HCT116 (cell line): Measurements from ENCODE around the gene GARIN5B. TPM values are rescaled to one million over a fixed set of nuclear protein-coding genes. Genes with fewer than 3 reads are reported as not detected.

Experiments
- ATAC-seq: fragments of 200-7000 bp; cut with Tn5 transposase; 2 replicates; pipeline ENCODE4 v1.9.1; 2020; ENCODE audit warnings: mild to moderate bottlenecking, moderate library complexity
- BruUV-seq: library from RNA; stranded (reverse); fragments of 400-500 nt; replicated peaks from 2 replicates; lab custom pipeline; 2021; lab: Mats Ljungman, UMichigan
- CTCF ChIA-PET: fragments of 300-600 bp; sonication (Branson Sonifier 250); formaldehyde crosslinking; loops from one replicate; lab custom pipeline; 2021; ENCODE audit warnings: antibody characterized with exemption; lab: Charles Lee
- POLR2A ChIA-PET: fragments of 300-600, 350-600 bp; sonication (Branson Sonifier 250); formaldehyde crosslinking; loops from one replicate; lab custom pipeline; 2021; ENCODE audit warnings: antibody characterized with exemption; lab: Charles Lee
- RAD21 ChIA-PET, 2 experiments: fragments of 300-600 bp; sonication (Branson Sonifier 250); formaldehyde crosslinking; loops; one replicate each; lab custom pipeline; 2023; ENCODE audit warnings: low total read pairs in 2 of 2; ENCODE audit not compliant: uncharacterized antibody in 2 of 2, unreplicated experiment in 2 of 2, low non-redundant PET in 1 of 2; lab: Charles Lee
- DNase-seq: peaks from one replicate; pipeline ENCODE4 v3.0.0-alpha.2; 2010; ENCODE audit warnings: low read depth, low spot score
- H2AFZ ChIP-seq: fragments of 200-600 bp; shearing (Covaris generic), sonication (generic); 2 replicates; pipeline ENCODE4 v1.6.1; 2017; ENCODE audit warnings: low read depth, mixed run types, mixed read lengths, antibody characterized with exemption, low read length; ENCODE audit not compliant: poor library complexity, severe bottlenecking
- H3K27ac ChIP-seq: 2 replicates; pipeline ENCODE4 v1.5.1; 2012; ENCODE audit warnings: low read depth, low read length
- H3K27me3 ChIP-seq: fragments of 200-600 bp; sonication (generic); 2 replicates; pipeline ENCODE4 v1.6.1; 2016; ENCODE audit warnings: mixed run types, low read length, mixed read lengths; ENCODE audit not compliant: insufficient read depth
- H3K36me3 ChIP-seq, 2 experiments: fragments of 200-500 bp in 1 of 2; fragments of 200-600 bp in 1 of 2; sonication (Bioruptor generic) in 1 of 2; sonication (generic) in 1 of 2; 2 replicates each; pipeline versions ENCODE4 v1.5.1 to v1.6.1; 2014 to 2016; ENCODE audit warnings: low read length in 2 of 2, inconsistent platforms in 1 of 2, mixed read lengths in 1 of 2, mixed run types in 1 of 2; ENCODE audit not compliant: insufficient read depth in 2 of 2, control insufficient read depth in 1 of 2
- H3K4me1 ChIP-seq, 2 experiments: fragments of 200-600 bp in 1 of 2; sonication (generic) in 1 of 2; 2 replicates each; pipeline versions ENCODE4 v1.5.1 to v1.6.1; 2012 to 2017; ENCODE audit warnings: low read length in 2 of 2, inconsistent platforms in 1 of 2, mild to moderate bottlenecking in 1 of 2, mixed read lengths in 1 of 2, mixed run types in 1 of 2, moderate library complexity in 1 of 2; ENCODE audit not compliant: insufficient read depth in 2 of 2, control insufficient read depth in 1 of 2
- H3K4me2 ChIP-seq: fragments of 200-600 bp; sonication (generic); 2 replicates; pipeline ENCODE4 v1.6.1; 2017; ENCODE audit warnings: mixed run types, low read length, mixed read lengths
- H3K4me3 ChIP-seq, 2 experiments: fragments of 200-600 bp in 1 of 2; sonication (generic) in 1 of 2; replicated peaks in 1 of 2; 2 replicates each; pipeline ENCODE4 v1.5.1; 2011 to 2016; ENCODE audit warnings: low read length in 2 of 2, control low read depth in 1 of 2, low read depth in 1 of 2, mild to moderate bottlenecking in 1 of 2, mixed read lengths in 1 of 2, mixed run types in 1 of 2
- H3K79me2 ChIP-seq: fragments of 200-600 bp; sonication (generic); 2 replicates; pipeline ENCODE4 v1.6.1; 2017; ENCODE audit warnings: mild to moderate bottlenecking, mixed run types, low read length, moderate library complexity, mixed read lengths; ENCODE audit not compliant: insufficient read depth
- H3K9ac ChIP-seq: fragments of 200-600 bp; sonication (generic); 2 replicates; pipeline ENCODE4 v1.6.1; 2016; ENCODE audit warnings: low read length, mixed read lengths
- H3K9me2 ChIP-seq: fragments of 200-600 bp; sonication (generic), shearing (Covaris generic); 2 replicates; pipeline ENCODE4 v1.6.1; 2017; ENCODE audit warnings: mixed run types, mild to moderate bottlenecking, moderate library complexity; ENCODE audit not compliant: insufficient read depth
- H3K9me3 ChIP-seq, 2 experiments: fragments of 200-500 bp in 1 of 2; fragments of 200-600 bp in 1 of 2; sonication (Bioruptor generic) in 1 of 2; sonication (generic) in 1 of 2; 2 replicates each; pipeline ENCODE4 v1.6.1; 2014 to 2017; ENCODE audit warnings: low read length in 2 of 2, mixed read lengths in 2 of 2, inconsistent platforms in 1 of 2, low read depth in 1 of 2, mild to moderate bottlenecking in 1 of 2, mixed run types in 1 of 2, moderate library complexity in 1 of 2; ENCODE audit not compliant: control insufficient read depth in 1 of 2, insufficient read depth in 1 of 2
- H4K20me1 ChIP-seq: fragments of 200-600 bp; sonication (generic), shearing (Covaris generic); 2 replicates; pipeline ENCODE4 v1.6.1; 2017; ENCODE audit warnings: mixed run types, mild to moderate bottlenecking, moderate library complexity; ENCODE audit not compliant: insufficient read depth
- CBX3 ChIP-seq: IDR thresholded peaks from 2 replicates; pipeline ENCODE4 v1.6.1; 2012; ENCODE audit warnings: low read depth
- CEBPB ChIP-seq: IDR thresholded peaks from 2 replicates; pipeline ENCODE4 v1.6.1; 2012; ENCODE audit warnings: low read depth
- CTCF ChIP-seq, 3 experiments: fragments of 200-600 bp in 1 of 3; sonication (generic) in 1 of 3; IDR thresholded peaks in 2 of 3; conservative IDR thresholded peaks in 1 of 3; 2 replicates each; pipeline ENCODE4 v1.5.1; 2012 to 2017; ENCODE audit warnings: low read depth in 2 of 3, low read length in 2 of 3, antibody characterized with exemption in 1 of 3, borderline replicate concordance in 1 of 3, control low read depth in 1 of 3, mild to moderate bottlenecking in 1 of 3, mixed read lengths in 1 of 3, mixed run types in 1 of 3, moderate library complexity in 1 of 3; ENCODE audit not compliant: insufficient read depth in 1 of 3
- EGR1 ChIP-seq: IDR thresholded peaks from 2 replicates; pipeline ENCODE4 v1.6.1; 2012; ENCODE audit warnings: low read depth
- ELF1 ChIP-seq: IDR thresholded peaks from 2 replicates; pipeline ENCODE4 v1.6.1; 2012; ENCODE audit warnings: low read depth, borderline replicate concordance
- EZH2 ChIP-seq: fragments of 200-600 bp; sonication (generic); IDR thresholded peaks from 2 replicates; pipeline ENCODE4 v1.6.1; 2017; ENCODE audit warnings: antibody characterized with exemption, mixed run types
- FOSL1 ChIP-seq: IDR thresholded peaks from 2 replicates; pipeline ENCODE4 v1.6.1; 2012; ENCODE audit warnings: low read depth
- POLR2A ChIP-seq: IDR thresholded peaks from 2 replicates; pipeline ENCODE4 v1.7.0; 2011; ENCODE audit warnings: borderline replicate concordance; ENCODE audit not compliant: insufficient read depth, insufficient read length; ENCODE audit errors: extremely low read depth
- POLR2AphosphoS5 ChIP-seq: IDR thresholded peaks from 2 replicates; pipeline ENCODE4 v1.6.1; 2011; ENCODE audit warnings: mild to moderate bottlenecking, low read depth, low read length, moderate library complexity
- RAD21 ChIP-seq: IDR thresholded peaks from 2 replicates; pipeline ENCODE4 v1.6.1; 2012; ENCODE audit warnings: low read depth, mild to moderate bottlenecking
- REST ChIP-seq: IDR thresholded peaks from 2 replicates; pipeline ENCODE4 v1.6.1; 2012; ENCODE audit warnings: low read depth
- SIN3A ChIP-seq: IDR thresholded peaks from 2 replicates; pipeline ENCODE4 v1.6.1; 2012; ENCODE audit warnings: low read depth
- SP1 ChIP-seq: IDR thresholded peaks from 2 replicates; pipeline ENCODE4 v1.6.1; 2012; ENCODE audit warnings: low read depth
- SRF ChIP-seq: IDR thresholded peaks from 2 replicates; pipeline ENCODE4 v1.6.1; 2012; ENCODE audit warnings: low read depth
- YY1 ChIP-seq: IDR thresholded peaks from 2 replicates; pipeline ENCODE4 v1.6.1; 2011; ENCODE audit warnings: low read length, low read depth, moderate library complexity, mild to moderate bottlenecking; ENCODE audit not compliant: insufficient replicate concordance; ENCODE audit errors: extremely low read depth
- ZBTB33 ChIP-seq: IDR thresholded peaks from 2 replicates; pipeline ENCODE4 v1.6.1; 2011; ENCODE audit warnings: mild to moderate bottlenecking, low read length, moderate library complexity; ENCODE audit not compliant: insufficient replicate concordance; ENCODE audit errors: extremely low read depth
- ZFX ChIP-seq: fragments of 450-650 bp; IDR thresholded peaks from 2 replicates; pipeline ENCODE4 v1.6.1; 2017
- intact Hi-C: fragments of 100-400 bp; cut with micrococcal nuclease; formaldehyde crosslinking; loops from 2 replicates; pipeline ENCODE4 v1.10.0; 2022
- total RNA-seq: library from RNA; stranded (reverse); gene quantifications from one replicate; pipeline ENCODE4 v1.2.1, GENCODE V29; 2021; ENCODE audit not compliant: unreplicated experiment
- TF ChIP-seq, protein P1 (sequence below): IDR thresholded peaks from 2 replicates; pipeline ENCODE4 v1.6.1; 2012
- TF ChIP-seq, protein P2 (sequence below): IDR thresholded peaks from 2 replicates; pipeline ENCODE4 v1.6.1; 2012

GARIN5B gene
- total RNA-seq, 1 experiment from 2014 or later: not detected

- ChIA-PET RAD21 (no interaction called here), CTCF (interaction anchor here (1.6 kb wide), 1 partner anchor 89 kb away, joined by 3 read pairs; no protein-coding TSS in a partner anchor), POLR2A (interaction anchor here (1.0 to 2.5 kb wide), 7 partner anchors 9 to 244 kb away, joined by 3 to 15 read pairs (median 4); partner anchors contain the start of gene UBE2S)
- TF ChIP-seq, protein P1, sequence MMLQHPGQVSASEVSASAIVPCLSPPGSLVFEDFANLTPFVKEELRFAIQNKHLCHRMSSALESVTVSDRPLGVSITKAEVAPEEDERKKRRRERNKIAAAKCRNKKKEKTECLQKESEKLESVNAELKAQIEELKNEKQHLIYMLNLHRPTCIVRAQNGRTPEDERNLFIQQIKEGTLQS: no peak
- TF ChIP-seq SP1 (no peak), REST (no peak), POLR2A (no peak), POLR2AphosphoS5 (no peak), YY1 (no peak), EZH2 (no peak), SIN3A (no peak), FOSL1 (no peak), ELF1 (no peak), CEBPB (no peak), ZBTB33 (no peak), ZFX (no peak), CTCF (IDR thresholded peaks at IDR 0.05 in 2 of 3, conservative IDR thresholded peaks at IDR 0.05 in 1 of 3; ENCODE audit: borderline replicate concordance in 1 of 3, insufficient read depth in 1 of 3, low read depth in 2 of 3, low read length in 2 of 3) (no peak), CBX3 (no peak), SRF (no peak), EGR1 (no peak), RAD21 (no peak)
- TF ChIP-seq, protein P2, sequence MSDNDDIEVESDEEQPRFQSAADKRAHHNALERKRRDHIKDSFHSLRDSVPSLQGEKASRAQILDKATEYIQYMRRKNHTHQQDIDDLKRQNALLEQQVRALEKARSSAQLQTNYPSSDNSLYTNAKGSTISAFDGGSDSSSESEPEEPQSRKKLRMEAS: no peak
- Histone ChIP-seq H3K4me1 (peaks cover 12 to 52% of the 10 kb centered on the region in 2 experiments), H3K27ac (peak overlapping the region; percentile 25), H4K20me1 (peaks cover 48% of the 10 kb centered on the region; the same call in 1 of the 2 replicates), H3K27me3 (no peaks in the 10 kb centered on the region), H3K9me2 (no peaks in the 10 kb centered on the region), H3K9ac (no peak overlapping the region), H3K79me2 (peaks cover 39% of the 10 kb centered on the region), H3K36me3 (peaks cover 18 to 43% of the 10 kb centered on the region in 2 experiments), H2AFZ (no peak overlapping the region), H3K4me3 (no peak overlapping the region), H3K4me2 (no peak overlapping the region), H3K9me3 (no peaks in the 10 kb centered on the region)
- intact Hi-C loops: no loop called here
- ATAC-seq (peak; percentile 13), DNase-seq (no peak)
- BruUV-seq: no TSS peak
Observed at GRCh38 chr19:55390461-55390880, 27.4 kb upstream of the GARIN5B start.
